D341Med (cell line): Measurements from ENCODE around the gene OR14I1.
"Not testable (repeated sequence)": the region's sequence is repeated elsewhere in the genome, so short reads cannot be mapped to it uniquely, and the experiment has no call there.

Source experiments
- DNase-seq: peaks from one replicate; pipeline ENCODE4 v3.0.0; 2012; ENCODE audit warnings: low spot score

OR14I1 gene

GRCh38 chr1:248688527-248689298, 13.9 kb downstream of the OR14I1 start:
- no peak for DNase-seq

DNA sequence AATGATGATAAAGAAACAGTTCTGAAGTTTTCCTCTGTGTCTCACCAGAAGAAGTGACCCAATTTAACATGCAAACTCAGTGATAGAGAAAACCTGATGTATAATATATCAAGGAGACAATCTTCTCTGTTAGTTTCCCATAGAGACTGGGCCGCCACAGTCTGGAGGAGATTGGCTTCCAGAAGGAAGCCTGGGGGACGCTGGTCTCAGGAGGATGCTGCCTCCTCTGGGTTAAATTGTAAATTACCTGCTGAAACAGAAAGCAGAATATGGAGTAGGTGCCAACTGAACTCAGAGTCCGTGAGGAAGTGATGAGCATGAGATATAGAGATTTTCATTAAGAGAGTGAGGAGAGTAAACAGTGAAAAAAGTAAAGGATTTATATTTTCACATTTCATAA, 15.8 kb downstream of the OR14I1 start:
- DNase-seq: no peak

DNA sequence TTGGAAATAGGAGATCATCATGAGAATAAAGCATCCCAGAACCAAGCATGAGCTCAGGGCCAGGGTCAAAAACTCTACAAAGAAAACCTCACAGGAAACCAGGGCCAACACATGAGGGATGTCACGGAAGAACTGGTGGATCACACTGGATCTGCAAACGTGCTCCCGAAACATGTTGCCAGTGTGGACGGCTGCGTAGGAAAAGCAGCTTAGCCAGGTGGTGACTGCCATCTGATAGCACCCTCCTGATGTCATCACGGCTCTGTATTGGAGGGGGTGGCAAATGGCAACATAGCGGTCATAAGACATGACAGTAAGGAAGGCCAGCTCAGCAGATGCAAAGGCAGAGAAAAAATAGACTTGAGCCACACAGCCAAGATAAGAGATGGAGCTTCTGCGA, 20.9 kb downstream of the OR14I1 start:
- no peak for DNase-seq

DNA sequence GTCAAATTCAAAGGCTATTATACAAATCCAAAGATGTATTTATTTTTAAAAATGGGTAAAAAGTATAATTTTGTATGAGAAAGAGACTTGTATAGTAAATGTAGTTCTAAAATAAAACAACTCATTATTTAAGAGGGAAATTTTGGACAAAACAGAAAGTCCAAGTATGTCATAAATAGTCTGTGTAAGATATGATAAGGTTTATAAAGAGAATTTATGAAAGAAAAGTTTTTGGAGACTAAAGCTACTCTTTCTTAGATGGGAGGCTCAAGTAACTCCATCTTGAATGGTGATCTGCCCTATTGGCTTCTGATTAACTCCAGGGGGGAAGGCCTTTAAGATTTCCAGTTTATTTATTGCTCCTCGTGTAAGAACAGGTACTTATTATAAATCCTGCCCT, 32.6 kb downstream of the OR14I1 start:
- no peak for DNase-seq

DNA sequence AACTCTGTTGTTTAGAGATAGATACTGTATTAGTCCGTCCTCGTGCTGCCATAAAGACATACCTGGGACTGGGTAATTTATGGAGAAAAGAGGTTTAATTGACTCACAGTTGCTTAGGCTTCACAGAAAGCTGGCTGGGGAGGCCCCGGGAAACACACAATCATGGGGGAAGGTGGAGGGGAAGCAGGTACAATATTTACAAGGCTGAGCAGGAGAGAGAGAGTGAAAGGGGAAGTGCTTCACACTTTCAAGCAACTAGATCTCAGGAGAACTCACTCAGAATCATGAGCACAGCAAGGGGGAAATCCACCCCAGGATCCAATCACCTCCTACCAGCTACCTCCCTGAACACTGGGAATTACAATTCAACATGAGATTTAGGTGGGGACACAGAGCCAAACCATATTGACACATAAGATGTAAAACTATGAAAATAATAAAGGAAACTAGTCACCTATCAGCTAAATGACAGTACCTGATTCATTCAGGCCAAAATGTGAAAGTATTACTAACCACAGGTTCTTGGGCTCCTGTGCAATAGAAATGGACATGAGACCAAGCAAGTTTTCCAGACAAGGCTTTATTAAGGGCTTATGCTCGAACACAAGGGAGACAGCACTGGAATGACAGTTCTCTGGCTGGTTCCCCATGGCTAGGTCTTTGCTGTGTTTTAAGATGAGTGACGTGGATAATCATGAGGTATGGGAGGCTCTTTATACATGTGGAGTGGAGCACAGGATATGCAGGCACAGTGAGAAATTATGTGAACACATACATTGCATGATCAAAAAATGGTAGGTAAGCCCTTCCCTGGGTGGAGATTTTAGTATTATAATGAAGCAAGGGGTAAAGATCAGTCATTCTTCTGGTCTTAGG, 38.9 kb downstream of the OR14I1 start:
- DNase-seq: not testable (repeated sequence)

DNA sequence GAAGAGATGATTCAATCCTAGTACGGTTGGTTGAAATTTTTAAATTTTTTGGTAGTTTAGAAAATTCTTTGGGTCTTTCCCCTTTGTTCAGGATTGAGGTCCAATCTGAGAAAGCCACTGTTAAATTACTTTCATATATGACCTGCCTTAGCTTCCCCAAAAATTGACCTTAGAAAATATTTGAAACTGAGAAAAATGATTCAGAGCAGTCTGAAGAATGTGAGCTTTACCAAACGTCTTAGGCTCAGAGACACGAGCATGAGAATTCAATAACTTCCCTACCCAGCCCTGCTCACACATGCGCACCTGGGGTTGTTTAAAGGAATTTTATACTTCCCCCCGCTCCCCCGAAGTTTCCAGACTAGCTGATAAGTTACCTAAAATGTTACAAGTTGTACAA, 45.8 kb downstream of the OR14I1 start:
- not testable (repeated sequence) for DNase-seq

DNA sequence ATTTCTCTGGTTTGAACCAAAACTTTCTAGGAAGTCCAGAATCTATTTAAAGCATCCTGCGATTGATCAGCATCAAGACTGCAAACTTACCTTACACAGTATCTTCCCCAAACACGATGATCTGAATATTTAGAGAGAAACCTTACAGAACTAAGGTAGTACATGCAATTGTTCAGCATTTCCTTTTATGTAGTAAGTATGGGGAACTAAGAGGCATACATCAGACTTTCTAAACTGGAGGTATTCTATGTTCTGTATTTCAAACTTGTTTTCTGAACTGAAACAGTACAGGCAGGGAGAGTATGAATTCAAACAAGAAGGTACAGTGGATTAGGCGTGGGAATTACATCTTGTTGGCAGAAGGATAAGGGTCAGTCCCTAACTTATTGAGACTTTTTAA, 47.2 kb downstream of the OR14I1 start, which contains the start of gene OR2T27:
Gene OR2T27 (minus strand): TSS at position 175 of the 400 bp plus-strand sequence. CDS start 4,644 bp downstream, outside the sequence.
- DNase-seq: not testable (repeated sequence)
